IMR-90 (cell line): Measurements from ENCODE around the gene TRPM6. TPM values are rescaled to one million over a fixed set of nuclear protein-coding genes. Genes with fewer than 3 reads are reported as not detected.

Source experiments
- ATAC-seq: fragments of 200-7000 bp; cut with Tn5 transposase; 2 replicates; pipeline ENCODE4 v1.9.1; 2020; ENCODE audit warnings: low read depth, mild to moderate bottlenecking, moderate library complexity
- BruUV-seq: library from RNA; stranded (reverse); fragments of 400-500 nt; replicated peaks from 2 replicates; lab custom pipeline; 2021; lab: Mats Ljungman, UMichigan
- CTCF ChIA-PET: fragments of 300-600 bp; formaldehyde crosslinking; extraction: SDS; loops from one replicate; lab custom pipeline; 2021; ENCODE audit warnings: antibody characterized with exemption; lab: Yijun Ruan, JAX
- POLR2A ChIA-PET: fragments of 300-600 bp; sonication (Branson Sonifier 250); formaldehyde crosslinking; loops from one replicate; lab custom pipeline; 2022; ENCODE audit warnings: antibody characterized with exemption; ENCODE audit not compliant: unreplicated experiment; lab: Charles Lee
- DNase-seq: peaks from one replicate; pipeline ENCODE4 v3.0.0; 2013
- H2AFZ ChIP-seq: replicated peaks from 2 replicates; pipeline ENCODE3; 2013; ENCODE audit warnings: low read length, mild to moderate bottlenecking; ENCODE audit not compliant: poor library complexity
- H2AK5ac ChIP-seq: 2 replicates; pipeline ENCODE4 v1.6.1; 2013; ENCODE audit warnings: low read depth, low read length, inconsistent platforms
- H2AK9ac ChIP-seq: replicated peaks from 2 replicates; pipeline ENCODE3; 2013; ENCODE audit warnings: mild to moderate bottlenecking, low read depth, low read length, moderate library complexity; ENCODE audit not compliant: poor library complexity
- H2BK120ac ChIP-seq: 2 replicates; pipeline ENCODE4 v1.6.1; 2013; ENCODE audit warnings: low read depth, low read length, inconsistent platforms
- H2BK15ac ChIP-seq: 3 replicates; pipeline ENCODE4 v1.6.1; 2013; ENCODE audit warnings: low read depth, low read length, inconsistent platforms
- H2BK20ac ChIP-seq: 2 replicates; pipeline ENCODE4 v1.6.1; 2013; ENCODE audit warnings: low read depth, mild to moderate bottlenecking, inconsistent platforms, low read length, moderate library complexity
- H2BK5ac ChIP-seq: 2 replicates; pipeline ENCODE4 v1.6.1; 2013; ENCODE audit warnings: mild to moderate bottlenecking, low read depth, low read length, inconsistent platforms; ENCODE audit not compliant: poor library complexity, severe bottlenecking
- H3K14ac ChIP-seq: replicated peaks from 2 replicates; pipeline ENCODE4 v1.6.1; 2013; ENCODE audit warnings: low read depth, low read length, inconsistent platforms
- H3K18ac ChIP-seq: 2 replicates; pipeline ENCODE4 v1.6.1; 2013; ENCODE audit warnings: low read depth, low read length, control low read depth
- H3K23ac ChIP-seq: 2 replicates; pipeline ENCODE4 v1.6.1; 2013; ENCODE audit warnings: low read depth, low read length, inconsistent platforms
- H3K27ac ChIP-seq: 2 replicates; pipeline ENCODE4 v1.5.1; 2013; ENCODE audit warnings: mild to moderate bottlenecking, control low read depth, low read length; ENCODE audit not compliant: insufficient read depth
- H3K27me3 ChIP-seq: 2 replicates; pipeline ENCODE4 v1.6.1; 2013; ENCODE audit warnings: low read length; ENCODE audit not compliant: control insufficient read depth, insufficient read depth
- H3K36me3 ChIP-seq: 2 replicates; pipeline ENCODE4 v1.6.1; 2013; ENCODE audit warnings: low read length, mixed read lengths; ENCODE audit not compliant: control insufficient read depth, insufficient read depth
- H3K4ac ChIP-seq: 2 replicates; pipeline ENCODE4 v1.6.1; 2013; ENCODE audit warnings: low read depth, low read length, inconsistent platforms
- H3K4me1 ChIP-seq: 2 replicates; pipeline ENCODE4 v1.6.1; 2013; ENCODE audit warnings: low read length, mixed read lengths; ENCODE audit not compliant: control insufficient read depth, insufficient read depth
- H3K4me2 ChIP-seq: 2 replicates; pipeline ENCODE4 v1.6.1; 2013; ENCODE audit warnings: low read depth, mild to moderate bottlenecking, control low read depth, low read length, moderate library complexity
- H3K4me3 ChIP-seq: 2 replicates; pipeline ENCODE4 v1.5.1; 2013; ENCODE audit warnings: low read depth, mild to moderate bottlenecking, control low read depth, low read length, moderate library complexity; ENCODE audit not compliant: insufficient read depth
- H3K56ac ChIP-seq: 2 replicates; pipeline ENCODE4 v1.6.1; 2013; ENCODE audit warnings: low read length, inconsistent platforms; ENCODE audit not compliant: insufficient read depth; ENCODE audit errors: extremely low read depth
- H3K79me1 ChIP-seq, 2 experiments: 2 replicates each; pipeline ENCODE4 v1.6.1; 2013; ENCODE audit warnings: low read length in 2 of 2, inconsistent platforms in 1 of 2, low read depth in 1 of 2
- H3K9ac ChIP-seq: 2 replicates; pipeline ENCODE4 v1.6.1; 2013; ENCODE audit warnings: low read depth, low read length, control low read depth
- H3K9me1 ChIP-seq: 2 replicates; pipeline ENCODE4 v1.6.1; 2013; ENCODE audit warnings: low read length, inconsistent platforms; ENCODE audit not compliant: insufficient read depth
- H3K9me3 ChIP-seq: 2 replicates; pipeline ENCODE4 v1.6.1; 2013; ENCODE audit warnings: low read length; ENCODE audit not compliant: control insufficient read depth, insufficient read depth
- H4K20me1 ChIP-seq: 2 replicates; pipeline ENCODE4 v1.6.1; 2013; ENCODE audit warnings: low read length, inconsistent platforms; ENCODE audit not compliant: insufficient read depth
- H4K5ac ChIP-seq: 2 replicates; pipeline ENCODE4 v1.6.1; 2013; ENCODE audit warnings: mild to moderate bottlenecking, low read depth, low read length, control low read depth
- H4K8ac ChIP-seq, 2 experiments: 2 replicates each; pipeline ENCODE4 v1.6.1; 2013; ENCODE audit warnings: low read depth in 2 of 2, low read length in 2 of 2, control low read depth in 1 of 2, inconsistent platforms in 1 of 2
- H4K91ac ChIP-seq: 2 replicates; pipeline ENCODE4 v1.6.1; 2013; ENCODE audit warnings: low read depth, low read length, inconsistent platforms; ENCODE audit not compliant: insufficient read depth
- CTCF ChIP-seq: conservative IDR thresholded peaks from 2 replicates; pipeline ENCODE4 v1.5.1; 2012; ENCODE audit warnings: mild to moderate bottlenecking, low read depth, low read length, improper control_type of control experiment
- FOS ChIP-seq: fragments of 150-350 bp; IDR thresholded peaks from 2 replicates; pipeline ENCODE4 v1.6.1; 2016; ENCODE audit warnings: low read depth, low read length
- MXI1 ChIP-seq: IDR thresholded peaks from 2 replicates; pipeline ENCODE4 v1.6.1; 2012; ENCODE audit warnings: low read depth, mild to moderate bottlenecking, low read length, moderate library complexity, borderline replicate concordance
- NFE2L2 ChIP-seq: fragments of 150-350 bp; IDR thresholded peaks from 2 replicates; pipeline ENCODE4 v1.6.1; 2016; ENCODE audit warnings: low read depth, mild to moderate bottlenecking, low read length
- RFX5 ChIP-seq: IDR thresholded peaks from 2 replicates; pipeline ENCODE4 v1.8.0; 2012; ENCODE audit warnings: low read depth, mild to moderate bottlenecking, low read length, moderate library complexity
- SMC3 ChIP-seq: fragments of 150-350 bp; IDR thresholded peaks from 2 replicates; pipeline ENCODE4 v1.6.1; 2016; ENCODE audit warnings: low read depth, mild to moderate bottlenecking, antibody characterized with exemption, low read length, moderate library complexity
- WGBS, 2 experiments: methylation state at CpG; one replicate each; pipeline versions ENCODE4 v1.1.5 to v1.1.7; 2013; ENCODE audit warnings: missing lambda C conversion rate in 2 of 2; ENCODE audit not compliant: insufficient read length in 1 of 2; ENCODE audit errors: extremely low coverage in 2 of 2; 5-methylcytosine and 5-hydroxymethylcytosine counted together
- dilution Hi-C: fragments of 300-500 bp; cut with HindIII; formaldehyde crosslinking; loops from one replicate; pipeline ENCODE4 v1.14.3; 2018; ENCODE audit warnings: low sequenced_read_pairs; ENCODE audit not compliant: unreplicated experiment
- in situ Hi-C: fragments of 300-500 bp; cut with MboI; formaldehyde crosslinking; loops from 3 replicates; pipeline ENCODE4 v1.14.3; 2019; ENCODE audit warnings: low sequenced_read_pairs, inconsistent platforms, mixed read lengths
- intact Hi-C: fragments of 100-400 bp; cut with micrococcal nuclease; formaldehyde crosslinking; loops from 2 replicates; pipeline ENCODE4 v1.10.0; 2022
- polyA plus RNA-seq, 3 experiments: library from polyadenylated mRNA; depleted of rRNA; stranded (reverse); fragments of >200 nt; gene quantifications; 2 replicates each; pipeline ENCODE4 v1.2.3, GENCODE V29; 2012; ENCODE audit warnings: low replicate concordance in 1 of 3
- total RNA-seq: library from RNA; depleted of rRNA; stranded (reverse); fragments of >200 nt; gene quantifications from 2 replicates; pipeline ENCODE4 v1.2.3, GENCODE V29; 2012
- TF ChIP-seq, protein P1 (sequence below): fragments of 150-350 bp; IDR thresholded peaks from 2 replicates; pipeline ENCODE4 v1.6.1; 2017; ENCODE audit warnings: mild to moderate bottlenecking, antibody characterized with exemption, low read length, low read depth

Gene TRPM6
- total and polyA plus RNA-seq, 2 of the 4 experiments (the other 2 are of a cell fraction): under 0.01 to 0.02 TPM

DNA sequence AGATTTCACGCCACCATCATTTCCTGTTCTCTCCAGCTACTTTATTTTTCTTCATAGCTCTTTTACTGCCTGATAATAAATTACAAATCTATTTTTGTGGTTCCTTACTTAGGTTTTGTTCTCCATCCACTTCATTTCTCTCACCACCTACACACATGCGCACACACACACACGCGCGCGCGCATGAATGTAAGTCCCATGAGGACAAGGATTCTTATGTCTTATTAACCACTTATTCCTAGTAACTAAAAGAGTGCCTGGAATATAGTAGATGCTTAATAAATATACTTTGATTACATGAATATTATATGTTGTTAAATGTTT lies 116.5 kb downstream of the TRPM6 start:
- Histone ChIP-seq H4K20me1 (no peaks in the 10 kb centered on the region), H2AK9ac (no peak overlapping the region), H3K4me2 (no peak overlapping the region), H3K23ac (no peak overlapping the region), H3K18ac (no peak overlapping the region), H2BK5ac (no peak overlapping the region), H4K8ac (no peak overlapping the region), H3K9me1 (no peaks in the 10 kb centered on the region), H3K14ac (no peak overlapping the region), H3K56ac (no peak overlapping the region), H2BK20ac (no peak overlapping the region), H2BK120ac (no peak overlapping the region), H2BK15ac (no peak overlapping the region), H2AFZ (no peak overlapping the region), H3K36me3 (no peaks in the 10 kb centered on the region), H3K4me3 (no peak overlapping the region), H3K4me1 (no peaks in the 10 kb centered on the region), H3K27ac (no peak overlapping the region), H3K79me1 (no peaks in the 10 kb centered on the region), H3K9me3 (no peaks in the 10 kb centered on the region), H4K91ac (no peak overlapping the region), H2AK5ac (no peak overlapping the region), H3K9ac (no peak overlapping the region), H3K4ac (no peak overlapping the region), H3K27me3 (0 out of 2 replicates have a peak, but pooled peaks cover 3% of the 10 kb centered on the region), H4K5ac (no peak overlapping the region)
- POLR2A ChIA-PET: no interaction called here
- intact Hi-C loops: no loop called here
- CTCF ChIA-PET: interaction anchor here (0.6 to 1.2 kb wide), 4 partner anchors 10 to 1363 kb away, joined by 3 read pairs; no protein-coding TSS in a partner anchor
- BruUV-seq: no TSS peak
- no peak for DNase-seq
- no CpG with 5 or more reads among the region's 7 CpGs for WGBS, 2 experiments
- dilution Hi-C loops: no loop called here
- TF ChIP-seq CTCF (no peak), SMC3 (no peak), RFX5 (no peak), FOS (no peak), NFE2L2 (no peak), MXI1 (no peak)
- TF ChIP-seq, protein P1, sequence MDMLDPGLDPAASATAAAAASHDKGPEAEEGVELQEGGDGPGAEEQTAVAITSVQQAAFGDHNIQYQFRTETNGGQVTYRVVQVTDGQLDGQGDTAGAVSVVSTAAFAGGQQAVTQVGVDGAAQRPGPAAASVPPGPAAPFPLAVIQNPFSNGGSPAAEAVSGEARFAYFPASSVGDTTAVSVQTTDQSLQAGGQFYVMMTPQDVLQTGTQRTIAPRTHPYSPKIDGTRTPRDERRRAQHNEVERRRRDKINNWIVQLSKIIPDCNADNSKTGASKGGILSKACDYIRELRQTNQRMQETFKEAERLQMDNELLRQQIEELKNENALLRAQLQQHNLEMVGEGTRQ: no peak
- in situ Hi-C loops: loop anchor here (5.0 kb wide), 1 partner anchor 306 kb away; no protein-coding TSS in a partner anchor
- no peak for ATAC-seq
